GM19023 (cell line): ENCODE data around the gene KIF6.

ENCODE experiments used
- ATAC-seq: cut with Tn5 transposase; IDR thresholded peaks from one replicate; pipeline ENCODE4 v1.9.1; 2021; ENCODE audit warnings: mild to moderate bottlenecking, moderate library complexity; ENCODE audit not compliant: unreplicated experiment

Gene KIF6

GRCh38 chr6:39466631-39467030, 258.6 kb downstream of the KIF6 start:
- ATAC-seq: no peak

- no peak for ATAC-seq
Measured at GRCh38 chr6:39465539-39465938, 259.7 kb downstream of the KIF6 start.

- no peak for ATAC-seq
Measured at GRCh38 chr6:39464067-39464466, 261.1 kb downstream of the KIF6 start.

- no peak for ATAC-seq
Measured at GRCh38 chr6:39453956-39454524, 271.2 kb downstream of the KIF6 start.

- no peak for ATAC-seq
Measured at GRCh38 chr6:39453241-39453640, 272.0 kb downstream of the KIF6 start.

GRCh38 chr6:39452306-39453145, 272.7 kb downstream of the KIF6 start:
- ATAC-seq: no peak

GRCh38 chr6:39451831-39452230, 273.4 kb downstream of the KIF6 start:
- ATAC-seq: no peak

GRCh38 chr6:39449022-39449421, 276.2 kb downstream of the KIF6 start:
- no peak for ATAC-seq

- ATAC-seq: no peak
Measured at GRCh38 chr6:39446909-39447308, 278.3 kb downstream of the KIF6 start.

GRCh38 chr6:39445667-39446066, 279.5 kb downstream of the KIF6 start:
- no peak for ATAC-seq

GRCh38 chr6:39444479-39445019, 280.7 kb downstream of the KIF6 start:
- ATAC-seq: no peak

- ATAC-seq: no peak
Measured at GRCh38 chr6:39441986-39442385, 283.2 kb downstream of the KIF6 start.

GRCh38 chr6:39441301-39441700, 283.9 kb downstream of the KIF6 start:
- ATAC-seq: no peak

- no peak for ATAC-seq
Measured at GRCh38 chr6:39440039-39440426, 285.2 kb downstream of the KIF6 start.

- ATAC-seq: no peak
Measured at GRCh38 chr6:39439342-39440038, 285.7 kb downstream of the KIF6 start.

GRCh38 chr6:39433630-39434029, 291.6 kb downstream of the KIF6 start:
- ATAC-seq: no peak

- no peak for ATAC-seq
Measured at GRCh38 chr6:39432330-39433025, 292.7 kb downstream of the KIF6 start.

- no peak for ATAC-seq
Measured at GRCh38 chr6:39430871-39431523, 294.2 kb downstream of the KIF6 start.

GRCh38 chr6:39430446-39430845, 294.8 kb downstream of the KIF6 start:
- ATAC-seq: no peak

GRCh38 chr6:39428816-39429215, 296.4 kb downstream of the KIF6 start:
- no peak for ATAC-seq

GRCh38 chr6:39428152-39428551, 297.1 kb downstream of the KIF6 start:
- ATAC-seq: no peak
